ENCODE measurements around the gene OR9Q1.

GRCh38 chr11:57981536-57981935 is 42.1 kb upstream of the OR9Q1 start:
- TF ChIP-seq POLR2A (IDR thresholded peaks at IDR 0.05) (no peak), CTCF (IDR thresholded peaks at IDR 0.05) (no peak)
